ENCODE data around the gene SLC7A7. TPM values are rescaled to one million over a fixed set of nuclear protein-coding genes. Genes with fewer than 3 reads are reported as not detected.

SLC7A7 gene
- total and polyA plus RNA-seq, 4 donors = 2.8 to 14.3 (median 8.8) TPM

- 94% methylated on average over 9 of the region's 9 CpGs for WGBS
- Histone ChIP-seq H3K4me3 (ENCODE audit: low read depth in 1 of 3, low read length in 3 of 3) (no peak overlapping the region), H3K27me3 (ENCODE audit: control insufficient read depth in 4 of 4, insufficient read depth in 4 of 4, low read length in 3 of 4) (no peaks in the 10 kb centered on the region), H3K9ac (ENCODE audit: low read depth in 1 of 2, low read length in 2 of 2) (no peak overlapping the region), H3K27ac (ENCODE audit: low read depth in 1 of 2, low read length in 2 of 2) (no peak overlapping the region), H3K4me1 (ENCODE audit: control insufficient read depth in 4 of 4, insufficient read depth in 4 of 4, low read length in 3 of 4) (peaks cover 0 to 14% (median 1%) of the 10 kb centered on the region in 4 donors), H3K36me3 (ENCODE audit: control insufficient read depth in 4 of 4, insufficient read depth in 3 of 4, low read depth in 1 of 4, low read length in 3 of 4) (peaks cover 2 to 12% (median 4%) of the 10 kb centered on the region in 4 donors), H3K9me3 (ENCODE audit: control insufficient read depth in 4 of 4, low read length in 3 of 4) (no peaks in the 10 kb centered on the region)
- TF ChIP-seq FOXA2 (IDR thresholded peaks at IDR 0.05) (no peak), RAD21 (IDR thresholded peaks at IDR 0.05) (no peak), CTCF (IDR thresholded peaks at IDR 0.05; ENCODE audit: low read depth, low read length, missing input control) (no peak), YY1 (IDR thresholded peaks at IDR 0.05) (no peak), TAF1 (conservative IDR thresholded peaks at IDR 0.05) (no peak), RXRA (IDR thresholded peaks at IDR 0.05) (no peak), SP1 (IDR thresholded peaks at IDR 0.05) (no peak), FOXA1 (IDR thresholded peaks at IDR 0.05) (no peak), ZBTB33 (IDR thresholded peaks at IDR 0.05) (no peak), GABPA (IDR thresholded peaks at IDR 0.05 in 1 of 2, conservative IDR thresholded peaks at IDR 0.05 in 1 of 2) (no peak), MAX (IDR thresholded peaks at IDR 0.05) (no peak), ATF3 (IDR thresholded peaks at IDR 0.05) (no peak)
- no peak for DNase-seq (ENCODE audit: low spot score)
Measured at GRCh38 chr14:22841311-22841710, 26.1 kb upstream of the SLC7A7 start.

- Histone ChIP-seq H3K9me3 (ENCODE audit: control insufficient read depth in 4 of 4, low read length in 3 of 4) (no peaks in the 10 kb centered on the region), H3K27me3 (ENCODE audit: control insufficient read depth in 4 of 4, insufficient read depth in 4 of 4, low read length in 3 of 4) (no peaks in the 10 kb centered on the region), H3K27ac (ENCODE audit: low read depth in 1 of 2, low read length in 2 of 2) (no peak overlapping the region), H3K36me3 (ENCODE audit: control insufficient read depth in 4 of 4, insufficient read depth in 3 of 4, low read depth in 1 of 4, low read length in 3 of 4) (peaks cover 0 to 2% (median 1%) of the 10 kb centered on the region in 4 donors), H3K9ac (ENCODE audit: low read depth in 1 of 2, low read length in 2 of 2) (no peak overlapping the region), H3K4me1 (ENCODE audit: control insufficient read depth in 4 of 4, insufficient read depth in 4 of 4, low read length in 3 of 4) (peaks cover 0 to 18% (median 3%) of the 10 kb centered on the region in 4 donors), H3K4me3 (ENCODE audit: low read depth in 1 of 3, low read length in 3 of 3) (no peak overlapping the region)
- no peak for DNase-seq (ENCODE audit: low spot score)
- WGBS = 76% methylated on average over 6 of the region's 6 CpGs
- no peak for TF ChIP-seq ATF3 (IDR thresholded peaks at IDR 0.05)
- no peak for TF ChIP-seq GABPA (IDR thresholded peaks at IDR 0.05 in 1 of 2, conservative IDR thresholded peaks at IDR 0.05 in 1 of 2)
Measured at GRCh38 chr14:22839159-22839779, 24.0 kb upstream of the SLC7A7 start.

- 73% methylated on average over 6 of the region's 6 CpGs for WGBS
- TF ChIP-seq RAD21 (IDR thresholded peaks at IDR 0.05) (no peak), FOXA1 (IDR thresholded peaks at IDR 0.05) (no peak), HNF4A (conservative IDR thresholded peaks at IDR 0.05) (no peak), EGR1 (IDR thresholded peaks at IDR 0.05; ENCODE audit: low read depth in 2 of 2) (no peak), NR2F2 (IDR thresholded peaks at IDR 0.05) (no peak), MAX (IDR thresholded peaks at IDR 0.05) (no peak), HNF4G (IDR thresholded peaks at IDR 0.05) (no peak)
- Histone ChIP-seq H3K27ac (ENCODE audit: low read depth in 1 of 2, low read length in 2 of 2) (peak overlapping the region; percentile 25 to 73), H3K27me3 (ENCODE audit: control insufficient read depth in 4 of 4, insufficient read depth in 4 of 4, low read length in 3 of 4) (no peaks in the 10 kb centered on the region), H3K9ac (ENCODE audit: low read depth in 1 of 2, low read length in 2 of 2) (no peak overlapping the region), H3K4me1 (ENCODE audit: control insufficient read depth in 4 of 4, insufficient read depth in 4 of 4, low read length in 3 of 4) (peaks cover 0 to 18% (median 3%) of the 10 kb centered on the region in 4 donors), H3K4me3 (ENCODE audit: low read depth in 1 of 3, low read length in 3 of 3) (peak overlapping the region in 1 of 3 donors; percentile 73), H3K36me3 (ENCODE audit: control insufficient read depth in 4 of 4, insufficient read depth in 3 of 4, low read depth in 1 of 4, low read length in 3 of 4) (peaks cover 3 to 6% (median 4%) of the 10 kb centered on the region in 4 donors), H3K9me3 (ENCODE audit: control insufficient read depth in 4 of 4, low read length in 3 of 4) (no peaks in the 10 kb centered on the region)
- DNase-seq (ENCODE audit: low spot score) = no peak
Measured at GRCh38 chr14:22838631-22839041, 23.4 kb upstream of the SLC7A7 start.

Measured in liver (tissue), 9 donors.